Measurements from ENCODE around the gene KDM4C.

Gene KDM4C

DNA sequence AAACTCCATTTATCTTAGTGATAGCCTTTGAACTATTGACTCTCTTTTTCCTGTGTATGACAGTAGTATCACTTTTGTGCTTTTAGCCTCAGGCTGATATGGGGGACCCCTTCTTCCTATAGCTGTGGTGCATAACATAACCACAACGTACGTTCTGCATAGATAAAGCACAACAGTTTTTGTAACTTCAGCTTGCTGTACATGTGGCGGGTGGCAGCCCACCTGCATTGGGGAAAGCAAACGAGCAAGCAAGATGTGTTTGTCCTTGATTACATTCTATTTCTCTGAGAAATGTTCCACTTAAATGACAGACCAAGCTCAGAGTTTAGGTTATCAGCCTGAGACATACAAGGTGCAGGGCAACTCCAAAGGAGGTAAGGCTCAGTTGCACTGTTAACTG is 309.4 kb downstream of the KDM4C start:
- H3K4me3 ChIP-seq (ENCODE audit: low read length in 2 of 2) = no peak overlapping the region
- no peaks in the 10 kb centered on the region for H3K36me3 ChIP-seq (ENCODE audit: control insufficient read depth in 2 of 2, insufficient read depth in 2 of 2, low read length in 2 of 2)
- H3K27me3 ChIP-seq (ENCODE audit: control insufficient read depth in 1 of 2, insufficient read depth in 2 of 2, low read length in 2 of 2) = no peaks in the 10 kb centered on the region
- H3K9me3 ChIP-seq (ENCODE audit: control insufficient read depth in 2 of 2, low read length in 2 of 2) = no peaks in the 10 kb centered on the region
- no peak overlapping the region for H3K27ac ChIP-seq (ENCODE audit: low read length)
- H3K9ac ChIP-seq (ENCODE audit: low read length in 2 of 2) = no peak overlapping the region
- no peaks in the 10 kb centered on the region for H3K4me1 ChIP-seq (ENCODE audit: control insufficient read depth, insufficient read depth, low read length)

DNA sequence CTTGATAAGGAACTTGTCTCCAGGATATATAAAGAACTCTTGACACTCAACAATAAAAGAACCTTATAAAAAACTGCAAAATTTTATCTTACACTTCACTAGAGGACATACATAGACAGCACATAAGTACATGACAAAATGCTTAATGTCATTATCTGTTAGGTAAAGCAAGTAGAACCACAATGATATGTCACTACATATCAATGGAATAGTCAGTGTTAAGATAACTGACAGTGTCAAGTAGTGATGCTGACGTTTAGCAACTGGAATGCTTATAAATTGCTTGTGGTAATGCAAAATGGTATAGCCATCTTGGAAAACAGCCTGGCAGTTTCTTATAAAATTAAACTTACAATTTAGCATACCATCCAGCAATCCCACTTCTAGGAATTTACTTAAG is 314.1 kb downstream of the KDM4C start:
- Histone ChIP-seq H3K27me3 (ENCODE audit: control insufficient read depth in 1 of 2, insufficient read depth in 2 of 2, low read length in 2 of 2) (no peaks in the 10 kb centered on the region), H3K9me3 (ENCODE audit: control insufficient read depth in 2 of 2, low read length in 2 of 2) (no peaks in the 10 kb centered on the region), H3K27ac (ENCODE audit: low read length) (no peak overlapping the region), H3K36me3 (ENCODE audit: control insufficient read depth in 2 of 2, insufficient read depth in 2 of 2, low read length in 2 of 2) (peaks cover 0 to 6% of the 10 kb centered on the region in 2 donors), H3K4me1 (ENCODE audit: control insufficient read depth, insufficient read depth, low read length) (no peaks in the 10 kb centered on the region), H3K4me3 (ENCODE audit: low read length in 2 of 2) (no peak overlapping the region), H3K9ac (ENCODE audit: low read length in 2 of 2) (no peak overlapping the region)

DNA sequence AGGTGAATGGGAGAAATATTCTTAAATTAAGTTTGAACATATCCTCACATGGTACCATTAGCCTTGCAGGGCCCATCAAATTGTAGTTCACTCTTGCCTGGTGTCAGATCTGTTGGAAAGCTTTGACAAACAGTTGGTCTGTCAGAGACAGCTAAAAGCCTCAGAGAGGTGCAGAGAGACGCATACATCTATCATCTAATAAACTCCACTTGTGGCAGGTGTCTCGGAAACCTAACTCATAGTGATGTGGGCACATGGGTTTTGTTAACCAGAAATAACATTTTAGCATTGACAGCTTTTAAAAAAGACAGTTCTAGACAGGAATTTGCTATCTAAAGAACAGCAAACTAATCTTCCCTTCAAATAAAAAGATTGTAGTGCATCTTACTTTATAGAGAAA is 315.9 kb downstream of the KDM4C start:
- Histone ChIP-seq H3K36me3 (ENCODE audit: control insufficient read depth in 2 of 2, insufficient read depth in 2 of 2, low read length in 2 of 2) (peaks cover 4 to 10% of the 10 kb centered on the region in 2 donors), H3K4me1 (ENCODE audit: control insufficient read depth, insufficient read depth, low read length) (no peaks in the 10 kb centered on the region), H3K9ac (ENCODE audit: low read length in 2 of 2) (no peak overlapping the region), H3K27me3 (ENCODE audit: control insufficient read depth in 1 of 2, insufficient read depth in 2 of 2, low read length in 2 of 2) (no peaks in the 10 kb centered on the region), H3K9me3 (ENCODE audit: control insufficient read depth in 2 of 2, low read length in 2 of 2) (no peaks in the 10 kb centered on the region), H3K4me3 (ENCODE audit: low read length in 2 of 2) (no peak overlapping the region), H3K27ac (ENCODE audit: low read length) (no peak overlapping the region)

GRCh38 chr9:7075154-7075553 is 317.4 kb downstream of the KDM4C start:
- Histone ChIP-seq H3K9me3 (ENCODE audit: control insufficient read depth in 2 of 2, low read length in 2 of 2) (no peaks in the 10 kb centered on the region), H3K9ac (ENCODE audit: low read length in 2 of 2) (no peak overlapping the region), H3K36me3 (ENCODE audit: control insufficient read depth in 2 of 2, insufficient read depth in 2 of 2, low read length in 2 of 2) (peaks cover 4 to 10% of the 10 kb centered on the region in 2 donors), H3K4me1 (ENCODE audit: control insufficient read depth, insufficient read depth, low read length) (no peaks in the 10 kb centered on the region), H3K4me3 (ENCODE audit: low read length in 2 of 2) (no peak overlapping the region), H3K27ac (ENCODE audit: low read length) (no peak overlapping the region), H3K27me3 (ENCODE audit: control insufficient read depth in 1 of 2, insufficient read depth in 2 of 2, low read length in 2 of 2) (no peaks in the 10 kb centered on the region)

- Histone ChIP-seq H3K9ac (ENCODE audit: low read length in 2 of 2) (no peak overlapping the region), H3K27me3 (ENCODE audit: control insufficient read depth in 1 of 2, insufficient read depth in 2 of 2, low read length in 2 of 2) (no peaks in the 10 kb centered on the region), H3K27ac (ENCODE audit: low read length) (no peak overlapping the region), H3K4me1 (ENCODE audit: control insufficient read depth, insufficient read depth, low read length) (peaks cover 3% of the 10 kb centered on the region), H3K9me3 (ENCODE audit: control insufficient read depth in 2 of 2, low read length in 2 of 2) (no peaks in the 10 kb centered on the region), H3K4me3 (ENCODE audit: low read length in 2 of 2) (no peak overlapping the region), H3K36me3 (ENCODE audit: control insufficient read depth in 2 of 2, insufficient read depth in 2 of 2, low read length in 2 of 2) (peaks cover 4 to 14% of the 10 kb centered on the region in 2 donors)
Measured at GRCh38 chr9:7079051-7079450, 321.3 kb downstream of the KDM4C start.

GRCh38 chr9:7081065-7081600 is 323.4 kb downstream of the KDM4C start:
- no peaks in the 10 kb centered on the region for H3K9me3 ChIP-seq (ENCODE audit: control insufficient read depth in 2 of 2, low read length in 2 of 2)
- no peak overlapping the region for H3K4me3 ChIP-seq (ENCODE audit: low read length in 2 of 2)

GRCh38 chr9:7083192-7083591 is 325.4 kb downstream of the KDM4C start:
- no peak overlapping the region for H3K27ac ChIP-seq (ENCODE audit: low read length)
- H3K36me3 ChIP-seq (ENCODE audit: control insufficient read depth in 2 of 2, insufficient read depth in 2 of 2, low read length in 2 of 2) = peaks cover 2 to 6% of the 10 kb centered on the region in 2 donors
- no peak overlapping the region for H3K9ac ChIP-seq (ENCODE audit: low read length in 2 of 2)
- H3K4me3 ChIP-seq (ENCODE audit: low read length in 2 of 2) = no peak overlapping the region
- H3K9me3 ChIP-seq (ENCODE audit: control insufficient read depth in 2 of 2, low read length in 2 of 2) = no peaks in the 10 kb centered on the region
- peaks cover 3% of the 10 kb centered on the region for H3K4me1 ChIP-seq (ENCODE audit: control insufficient read depth, insufficient read depth, low read length)
- no peaks in the 10 kb centered on the region for H3K27me3 ChIP-seq (ENCODE audit: control insufficient read depth in 1 of 2, insufficient read depth in 2 of 2, low read length in 2 of 2)

More at GRCh38 chr9:7081065-7081600, 323.4 kb downstream of the KDM4C start:
- H3K27ac ChIP-seq (ENCODE audit: low read length) = no peak overlapping the region
- H3K27me3 ChIP-seq (ENCODE audit: control insufficient read depth in 1 of 2, insufficient read depth in 2 of 2, low read length in 2 of 2) = no peaks in the 10 kb centered on the region
- H3K4me1 ChIP-seq (ENCODE audit: control insufficient read depth, insufficient read depth, low read length) = peaks cover 3% of the 10 kb centered on the region
- peaks cover 4 to 14% of the 10 kb centered on the region in 2 donors for H3K36me3 ChIP-seq (ENCODE audit: control insufficient read depth in 2 of 2, insufficient read depth in 2 of 2, low read length in 2 of 2)
- H3K9ac ChIP-seq (ENCODE audit: low read length in 2 of 2) = no peak overlapping the region

- no peaks in the 10 kb centered on the region for H3K27me3 ChIP-seq (ENCODE audit: control insufficient read depth in 1 of 2, insufficient read depth in 2 of 2, low read length in 2 of 2)
- H3K9ac ChIP-seq (ENCODE audit: low read length in 2 of 2) = no peak overlapping the region
- H3K36me3 ChIP-seq (ENCODE audit: control insufficient read depth in 2 of 2, insufficient read depth in 2 of 2, low read length in 2 of 2) = peaks cover 2 to 6% of the 10 kb centered on the region in 2 donors
Measured at GRCh38 chr9:7085357-7085756, 327.6 kb downstream of the KDM4C start.

DNA sequence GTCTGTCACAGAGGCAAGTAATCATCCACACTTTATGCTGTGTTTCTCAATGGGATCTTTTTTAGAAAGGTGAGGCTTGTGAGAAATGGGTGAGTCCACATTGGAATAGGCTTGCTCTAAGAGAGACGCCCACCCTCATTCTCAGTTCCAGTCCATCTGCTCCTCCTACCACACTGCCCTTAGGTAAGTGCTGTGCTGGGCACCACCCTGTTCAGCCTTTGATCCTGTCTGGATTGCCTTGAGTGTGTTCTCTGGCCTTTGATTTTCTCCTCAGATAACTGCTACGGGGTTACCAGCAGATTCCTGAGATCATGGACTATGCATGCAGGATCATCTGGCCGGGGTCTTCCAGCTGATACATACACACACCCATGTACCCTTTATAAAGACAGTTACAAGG is 328.6 kb downstream of the KDM4C start:
- Histone ChIP-seq H3K27me3 (ENCODE audit: control insufficient read depth in 1 of 2, insufficient read depth in 2 of 2, low read length in 2 of 2) (no peaks in the 10 kb centered on the region), H3K4me1 (ENCODE audit: control insufficient read depth, insufficient read depth, low read length) (peaks cover 3% of the 10 kb centered on the region), H3K27ac (ENCODE audit: low read length) (no peak overlapping the region), H3K9ac (ENCODE audit: low read length in 2 of 2) (no peak overlapping the region), H3K36me3 (ENCODE audit: control insufficient read depth in 2 of 2, insufficient read depth in 2 of 2, low read length in 2 of 2) (peaks cover 2 to 6% of the 10 kb centered on the region in 2 donors), H3K4me3 (ENCODE audit: low read length in 2 of 2) (no peak overlapping the region), H3K9me3 (ENCODE audit: control insufficient read depth in 2 of 2, low read length in 2 of 2) (no peaks in the 10 kb centered on the region)

More at GRCh38 chr9:7085357-7085756, 327.6 kb downstream of the KDM4C start:
- Histone ChIP-seq H3K4me1 (ENCODE audit: control insufficient read depth, insufficient read depth, low read length) (peaks cover 3% of the 10 kb centered on the region), H3K27ac (ENCODE audit: low read length) (no peak overlapping the region), H3K9me3 (ENCODE audit: control insufficient read depth in 2 of 2, low read length in 2 of 2) (no peaks in the 10 kb centered on the region), H3K4me3 (ENCODE audit: low read length in 2 of 2) (no peak overlapping the region)

DNA sequence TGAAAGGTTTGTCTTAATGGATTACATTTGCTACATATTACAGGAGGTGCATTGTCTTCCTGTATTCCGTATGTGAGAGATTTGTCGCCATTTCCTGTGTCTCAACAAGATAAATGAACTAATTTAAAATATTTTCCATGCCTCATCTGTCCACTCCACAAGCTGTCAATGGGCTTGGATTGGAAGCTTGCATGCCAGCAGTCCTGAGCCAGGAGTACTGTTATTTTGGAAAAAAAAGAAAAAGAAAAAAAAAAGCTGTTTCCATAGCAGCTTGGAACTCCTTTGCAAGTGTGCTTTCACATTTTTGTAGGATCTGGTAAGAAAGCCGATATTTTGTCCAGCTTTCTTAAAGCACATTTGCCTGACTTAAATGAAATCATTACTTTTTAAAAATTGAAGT is 330.8 kb downstream of the KDM4C start:
- Histone ChIP-seq H3K9ac (ENCODE audit: low read length in 2 of 2) (no peak overlapping the region), H3K9me3 (ENCODE audit: control insufficient read depth in 2 of 2, low read length in 2 of 2) (no peaks in the 10 kb centered on the region), H3K27ac (ENCODE audit: low read length) (no peak overlapping the region), H3K27me3 (ENCODE audit: control insufficient read depth in 1 of 2, insufficient read depth in 2 of 2, low read length in 2 of 2) (no peaks in the 10 kb centered on the region), H3K36me3 (ENCODE audit: control insufficient read depth in 2 of 2, insufficient read depth in 2 of 2, low read length in 2 of 2) (peaks cover 2 to 5% of the 10 kb centered on the region in 2 donors), H3K4me1 (ENCODE audit: control insufficient read depth, insufficient read depth, low read length) (no peaks in the 10 kb centered on the region), H3K4me3 (ENCODE audit: low read length in 2 of 2) (no peak overlapping the region)

GRCh38 chr9:7089406-7090193 is 331.8 kb downstream of the KDM4C start:
- no peaks in the 10 kb centered on the region for H3K27me3 ChIP-seq (ENCODE audit: control insufficient read depth in 1 of 2, insufficient read depth in 2 of 2, low read length in 2 of 2)
- H3K4me1 ChIP-seq (ENCODE audit: control insufficient read depth, insufficient read depth, low read length) = no peaks in the 10 kb centered on the region
- no peak overlapping the region for H3K4me3 ChIP-seq (ENCODE audit: low read length in 2 of 2)
- peaks cover 2 to 3% of the 10 kb centered on the region in 2 donors for H3K36me3 ChIP-seq (ENCODE audit: control insufficient read depth in 2 of 2, insufficient read depth in 2 of 2, low read length in 2 of 2)
- no peak overlapping the region for H3K27ac ChIP-seq (ENCODE audit: low read length)
- H3K9me3 ChIP-seq (ENCODE audit: control insufficient read depth in 2 of 2, low read length in 2 of 2) = no peaks in the 10 kb centered on the region
- H3K9ac ChIP-seq (ENCODE audit: low read length in 2 of 2) = no peak overlapping the region

All from stomach smooth muscle (tissue), 2 donors.